GM23338 (cell line): ENCODE measurements around the gene NPHS1. TPM values are rescaled to one million over a fixed set of nuclear protein-coding genes. Genes with fewer than 3 reads are reported as not detected.

Source experiments
- ATAC-seq: fragments of 200-7000 bp; cut with Tn5 transposase; 3 replicates; pipeline ENCODE4 v1.9.1; 2020
- DNase-seq: peaks from one replicate; pipeline ENCODE4 v3.0.0-alpha.2; 2015; ENCODE audit warnings: low spot score
- H2AFZ ChIP-seq: fragments of 200-600 bp; sonication (generic); 2 replicates; pipeline ENCODE4 v1.8.0; 2016; ENCODE audit warnings: antibody characterized with exemption, mild to moderate bottlenecking, moderate library complexity
- H3F3A ChIP-seq: fragments of 200-600 bp; sonication (generic); replicated peaks from 2 replicates; pipeline ENCODE4 v1.8.0; 2017; ENCODE audit warnings: antibody characterized with exemption, mixed run types, low read depth
- H3K27ac ChIP-seq: fragments of 200-600 bp; sonication (generic); 2 replicates; pipeline ENCODE4 v1.6.1; 2016; ENCODE audit warnings: low read depth
- H3K27me3 ChIP-seq: fragments of 200-600 bp; sonication (generic); 2 replicates; pipeline ENCODE4 v1.8.0; 2016; ENCODE audit warnings: mild to moderate bottlenecking, mixed run types, moderate library complexity; ENCODE audit not compliant: insufficient read depth
- H3K36me3 ChIP-seq: fragments of 200-600 bp; sonication (generic); 2 replicates; pipeline ENCODE4 v1.8.0; 2016; ENCODE audit warnings: mild to moderate bottlenecking; ENCODE audit not compliant: insufficient read depth
- H3K4me1 ChIP-seq: fragments of 200-600 bp; sonication (generic); 2 replicates; pipeline ENCODE4 v1.8.0; 2016; ENCODE audit warnings: mild to moderate bottlenecking, moderate library complexity; ENCODE audit not compliant: insufficient read depth
- H3K4me2 ChIP-seq: fragments of 200-600 bp; sonication (generic); 2 replicates; pipeline ENCODE4 v1.7.1; 2017; ENCODE audit warnings: mixed run types
- H3K4me3 ChIP-seq: fragments of 200-600 bp; sonication (generic); 2 replicates; pipeline ENCODE4 v1.6.1; 2016; ENCODE audit warnings: mixed run types
- H3K79me2 ChIP-seq: fragments of 200-600 bp; sonication (generic); replicated peaks from 2 replicates; pipeline ENCODE4 v1.8.0; 2017; ENCODE audit warnings: mild to moderate bottlenecking; ENCODE audit not compliant: insufficient read depth
- H3K9me2 ChIP-seq: fragments of 200-600 bp; sonication (generic); 2 replicates; pipeline ENCODE4 v1.8.0; 2017; ENCODE audit not compliant: insufficient read depth
- H4K20me1 ChIP-seq: fragments of 200-600 bp; sonication (generic); replicated peaks from 2 replicates; pipeline ENCODE4 v1.8.0; 2017; ENCODE audit warnings: mild to moderate bottlenecking; ENCODE audit not compliant: insufficient read depth
- H3K27ac Mint-ChIP-seq: 2 replicates; pipeline ENCODE4 v1.8.0; 2020; ENCODE audit warnings: inconsistent platforms, mild to moderate bottlenecking, moderate library complexity, mixed read lengths
- H3K27me3 Mint-ChIP-seq: 3 replicates; pipeline ENCODE4 v1.8.0; 2022; ENCODE audit warnings: low read depth, mild to moderate bottlenecking, moderate library complexity, mixed read lengths, inconsistent platforms; ENCODE audit not compliant: insufficient read depth, poor library complexity
- H3K36me3 Mint-ChIP-seq: 3 replicates; pipeline ENCODE4 v1.8.0; 2021; ENCODE audit warnings: low read depth, mild to moderate bottlenecking, inconsistent platforms, moderate library complexity, mixed read lengths
- H3K4me1 Mint-ChIP-seq: 3 replicates; pipeline ENCODE4 v1.8.0; 2020; ENCODE audit warnings: mild to moderate bottlenecking, inconsistent platforms, mixed read lengths
- H3K4me3 Mint-ChIP-seq: 3 replicates; pipeline ENCODE4 v1.8.0; 2021; ENCODE audit warnings: moderate library complexity, mild to moderate bottlenecking, inconsistent platforms, mixed read lengths
- H3K9me3 Mint-ChIP-seq: 3 replicates; pipeline ENCODE4 v1.8.0; 2020; ENCODE audit warnings: moderate library complexity, mild to moderate bottlenecking, inconsistent platforms, mixed read lengths
- NANOG ChIP-seq: IDR thresholded peaks from 2 replicates; pipeline ENCODE4 v1.6.1; 2016; ENCODE audit warnings: antibody characterized with exemption, borderline replicate concordance
- POLR2AphosphoS5 ChIP-seq: IDR thresholded peaks from 2 replicates; pipeline ENCODE4 v1.6.1; 2016; ENCODE audit warnings: antibody characterized with exemption, low read depth
- ZNF114 ChIP-seq: fragments of 250-450 bp; sonication (Bioruptor Pico); IDR thresholded peaks from 2 replicates; pipeline ENCODE4 v1.5.0; 2020; ENCODE audit warnings: mild to moderate bottlenecking, moderate library complexity
- polyA plus RNA-seq: library from polyadenylated mRNA; unstranded; fragments of >200 nt; fragmentation: Nextera tagmentation; extraction: Ambion mirVana; gene quantifications from 2 replicates; pipeline ENCODE4 v1.2.1, GENCODE V29; 2016
- total RNA-seq: library from RNA; depleted of rRNA; stranded (reverse); fragments of >200 nt; shearing (Covaris generic); gene quantifications from 2 replicates; pipeline ENCODE4 v1.2.3, GENCODE V29; 2014
- TF ChIP-seq, protein P1 (sequence below), 2 experiments: fragments of 200-600 bp in 1 of 2; sonication (generic) in 1 of 2; conservative IDR thresholded peaks; 2 replicates each; pipeline versions ENCODE4 v1.5.1 to v1.6.1; 2016 to 2017; ENCODE audit warnings: antibody characterized with exemption in 2 of 2, low read depth in 2 of 2, mild to moderate bottlenecking in 2 of 2, moderate library complexity in 1 of 2
- TF ChIP-seq, protein P2 (sequence below): IDR thresholded peaks from 2 replicates; pipeline ENCODE4 v1.6.1; 2016; ENCODE audit warnings: antibody characterized with exemption

Gene NPHS1
- total and polyA plus RNA-seq, 2 experiments from 2014 or later: 1.0 to 1.3 TPM

DNA sequence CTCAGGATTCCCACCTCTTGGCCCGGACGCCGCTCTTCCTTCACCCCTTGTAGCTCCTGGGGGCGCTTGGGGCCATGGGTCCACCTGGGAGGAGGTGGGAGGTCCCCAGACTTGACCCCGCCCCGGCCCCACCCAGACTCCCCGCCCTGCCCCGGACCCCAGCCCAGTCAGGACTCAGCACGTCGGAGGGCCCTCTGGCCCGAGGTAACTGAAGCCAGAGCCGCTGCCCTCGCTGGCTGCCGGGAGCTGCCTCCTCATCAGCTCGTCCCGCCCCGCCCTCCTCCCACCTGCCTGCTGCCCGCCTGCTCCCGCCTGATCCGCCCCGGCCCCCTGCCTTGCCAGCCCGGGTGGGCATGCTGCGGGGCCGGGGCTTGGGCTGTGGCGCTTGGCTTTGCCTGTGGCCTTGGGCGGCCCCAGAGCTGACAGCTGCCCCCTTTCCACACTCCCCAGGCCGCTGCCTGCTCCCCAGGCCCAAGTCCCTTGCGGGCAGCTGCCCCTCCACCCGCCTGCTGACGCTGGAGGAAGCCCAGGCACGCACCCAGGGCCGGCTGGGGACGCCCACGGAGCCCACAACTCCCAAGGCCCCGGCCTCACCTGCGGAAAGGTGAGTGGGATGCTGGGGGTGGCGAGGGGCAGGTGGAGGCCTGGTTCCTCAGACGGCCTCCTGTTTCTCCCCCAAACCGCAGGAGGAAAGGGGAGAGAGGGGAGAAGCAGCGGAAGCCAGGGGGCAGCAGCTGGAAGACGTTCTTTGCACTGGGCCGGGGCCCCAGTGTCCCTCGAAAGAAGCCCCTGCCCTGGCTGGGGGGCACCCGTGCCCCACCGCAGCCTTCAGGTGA lies 67.6 kb downstream of the NPHS1 start:
- ATAC-seq: peak; percentile 89
- H3K4me3 Mint-ChIP-seq: peak overlapping the region; percentile 59

DNA sequence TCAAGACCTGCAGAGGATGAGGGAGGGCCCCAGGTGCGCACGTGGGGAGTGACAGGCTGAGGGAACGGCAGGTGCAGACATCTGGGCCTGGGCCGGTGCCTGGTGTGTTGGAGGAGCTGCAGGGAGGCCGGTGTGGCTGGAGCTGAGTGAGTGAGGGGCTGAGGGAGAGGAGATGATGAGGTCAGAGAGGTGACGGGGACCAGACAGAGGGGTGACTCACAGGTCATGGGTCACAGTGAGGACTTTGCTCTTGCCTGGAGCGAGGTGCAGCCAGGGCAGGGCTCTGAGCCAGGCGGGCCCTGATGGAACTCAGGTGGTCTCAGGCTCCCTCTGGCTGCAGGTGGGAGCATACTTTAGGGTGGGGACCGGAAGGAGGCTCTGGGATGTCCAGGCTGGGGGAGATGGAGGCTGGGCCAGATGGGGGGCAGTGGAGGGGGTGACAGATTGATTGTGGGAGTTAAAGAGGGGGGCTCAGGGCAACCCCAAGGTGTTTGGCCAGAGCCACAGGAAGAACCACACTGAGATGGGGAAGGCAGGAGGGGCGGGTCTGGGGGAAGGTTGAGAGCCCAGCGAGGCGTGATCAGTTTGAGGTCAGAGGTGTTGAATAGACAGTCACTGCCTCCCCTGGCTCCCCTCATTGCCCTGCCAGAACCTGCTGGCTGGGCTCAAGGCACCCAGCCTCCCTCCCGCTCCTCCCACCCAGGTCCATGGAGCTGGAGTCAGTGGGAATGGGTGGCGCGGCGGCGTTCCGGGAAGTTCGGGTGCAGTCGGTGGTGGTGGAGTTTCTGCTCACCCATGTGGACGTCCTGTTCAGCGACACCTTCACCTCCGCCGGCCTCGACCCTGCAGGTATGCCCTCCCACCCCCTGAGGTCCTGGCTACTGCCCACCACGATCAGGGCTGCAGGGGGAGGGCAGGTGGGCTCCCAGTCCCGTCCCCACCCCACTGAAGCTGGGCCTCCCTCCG lies 68.6 kb downstream of the NPHS1 start:
- peaks cover 24% of the 10 kb centered on the region for H3K27me3 Mint-ChIP-seq
- Histone ChIP-seq H3K4me3 (peak overlapping the region; percentile 77), H3K27ac (no peak overlapping the region), H3K9me2 (no peaks in the 10 kb centered on the region), H2AFZ (no peak overlapping the region), H3F3A (0 out of 2 replicates have a peak, but pooled peaks cover 7% of the 10 kb centered on the region), H3K79me2 (no peaks in the 10 kb centered on the region), H3K27me3 (no peaks in the 10 kb centered on the region), H3K4me2 (peak overlapping the region; percentile 96), H4K20me1 (no peaks in the 10 kb centered on the region), H3K4me1 (peaks cover 12% of the 10 kb centered on the region), H3K36me3 (no peaks in the 10 kb centered on the region)
- peak overlapping the region; percentile 59 for H3K4me3 Mint-ChIP-seq
- peaks cover 6% of the 10 kb centered on the region; the same call in 1 of the 3 replicates for H3K36me3 Mint-ChIP-seq
- no peak for TF ChIP-seq ZNF114 (CRISPR knock-in tag)
- TF ChIP-seq, protein P1, sequence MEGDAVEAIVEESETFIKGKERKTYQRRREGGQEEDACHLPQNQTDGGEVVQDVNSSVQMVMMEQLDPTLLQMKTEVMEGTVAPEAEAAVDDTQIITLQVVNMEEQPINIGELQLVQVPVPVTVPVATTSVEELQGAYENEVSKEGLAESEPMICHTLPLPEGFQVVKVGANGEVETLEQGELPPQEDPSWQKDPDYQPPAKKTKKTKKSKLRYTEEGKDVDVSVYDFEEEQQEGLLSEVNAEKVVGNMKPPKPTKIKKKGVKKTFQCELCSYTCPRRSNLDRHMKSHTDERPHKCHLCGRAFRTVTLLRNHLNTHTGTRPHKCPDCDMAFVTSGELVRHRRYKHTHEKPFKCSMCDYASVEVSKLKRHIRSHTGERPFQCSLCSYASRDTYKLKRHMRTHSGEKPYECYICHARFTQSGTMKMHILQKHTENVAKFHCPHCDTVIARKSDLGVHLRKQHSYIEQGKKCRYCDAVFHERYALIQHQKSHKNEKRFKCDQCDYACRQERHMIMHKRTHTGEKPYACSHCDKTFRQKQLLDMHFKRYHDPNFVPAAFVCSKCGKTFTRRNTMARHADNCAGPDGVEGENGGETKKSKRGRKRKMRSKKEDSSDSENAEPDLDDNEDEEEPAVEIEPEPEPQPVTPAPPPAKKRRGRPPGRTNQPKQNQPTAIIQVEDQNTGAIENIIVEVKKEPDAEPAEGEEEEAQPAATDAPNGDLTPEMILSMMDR (conservative IDR thresholded peaks at IDR 0.05; ENCODE audit: low read depth in 2 of 2): peak; percentile 51 to 84
- H3K27ac Mint-ChIP-seq: peak overlapping the region; percentile 5; the same call in 1 of the 2 replicates
- ATAC-seq (peak; percentile 44), DNase-seq (peak; percentile 73)
- H3K9me3 Mint-ChIP-seq: no peaks in the 10 kb centered on the region
- H3K4me1 Mint-ChIP-seq: peaks cover 33% of the 10 kb centered on the region

More for the DNA sequence above, 67.6 kb downstream of the NPHS1 start:
- Mint-ChIP-seq H3K4me1 (peaks cover 34% of the 10 kb centered on the region), H3K27ac (no peak overlapping the region), H3K9me3 (no peaks in the 10 kb centered on the region), H3K27me3 (peaks cover 28% of the 10 kb centered on the region), H3K36me3 (peaks cover 6% of the 10 kb centered on the region; the same call in 1 of the 3 replicates)
- Histone ChIP-seq H3K36me3 (no peaks in the 10 kb centered on the region), H3K4me3 (peak overlapping the region; percentile 77), H3K9me2 (no peaks in the 10 kb centered on the region), H3K27ac (no peak overlapping the region), H4K20me1 (no peaks in the 10 kb centered on the region), H3K4me2 (peak overlapping the region; percentile 96), H3K27me3 (no peaks in the 10 kb centered on the region), H3K79me2 (no peaks in the 10 kb centered on the region), H3K4me1 (peaks cover 12% of the 10 kb centered on the region), H3F3A (0 out of 2 replicates have a peak, but pooled peaks cover 7% of the 10 kb centered on the region), H2AFZ (peak overlapping the region; percentile 94)
- DNase-seq: peak; percentile 95
- TF ChIP-seq, protein P2, sequence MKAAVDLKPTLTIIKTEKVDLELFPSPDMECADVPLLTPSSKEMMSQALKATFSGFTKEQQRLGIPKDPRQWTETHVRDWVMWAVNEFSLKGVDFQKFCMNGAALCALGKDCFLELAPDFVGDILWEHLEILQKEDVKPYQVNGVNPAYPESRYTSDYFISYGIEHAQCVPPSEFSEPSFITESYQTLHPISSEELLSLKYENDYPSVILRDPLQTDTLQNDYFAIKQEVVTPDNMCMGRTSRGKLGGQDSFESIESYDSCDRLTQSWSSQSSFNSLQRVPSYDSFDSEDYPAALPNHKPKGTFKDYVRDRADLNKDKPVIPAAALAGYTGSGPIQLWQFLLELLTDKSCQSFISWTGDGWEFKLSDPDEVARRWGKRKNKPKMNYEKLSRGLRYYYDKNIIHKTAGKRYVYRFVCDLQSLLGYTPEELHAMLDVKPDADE: no peak
- TF ChIP-seq NANOG (no peak), POLR2AphosphoS5 (peak; percentile 72)
- TF ChIP-seq, protein P1 (conservative IDR thresholded peaks at IDR 0.05; ENCODE audit: low read depth in 2 of 2): peak; percentile 48 to 63
